ENCODE results near the gene HS6ST2.

Gene HS6ST2

DNA sequence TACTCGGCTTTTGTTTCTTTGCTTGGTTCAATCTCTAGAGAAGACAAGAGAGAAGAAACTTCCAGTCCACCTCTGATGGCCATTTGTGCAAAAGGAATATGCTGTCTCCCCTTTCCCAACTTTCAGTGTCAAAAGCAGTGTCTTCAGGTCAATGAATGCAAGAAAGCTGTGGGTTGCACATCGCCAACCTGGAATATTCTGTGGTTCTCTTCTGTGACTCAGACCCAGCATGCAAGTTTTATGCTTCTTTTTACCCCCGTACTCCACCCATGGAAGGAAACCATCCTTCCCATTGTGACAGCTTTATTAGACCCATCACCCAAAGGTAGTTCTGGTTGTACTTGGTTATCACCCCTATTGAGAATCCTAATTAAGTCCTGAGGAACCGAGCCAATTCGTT lies 334.0 kb downstream of the HS6ST2 start:
- in situ Hi-C loops (cut with MboI; ENCODE audit: low sequenced_read_pairs): loop anchor here (25.0 kb wide), 2 partner anchors 387 to 762 kb away; no protein-coding TSS in a partner anchor

DNA sequence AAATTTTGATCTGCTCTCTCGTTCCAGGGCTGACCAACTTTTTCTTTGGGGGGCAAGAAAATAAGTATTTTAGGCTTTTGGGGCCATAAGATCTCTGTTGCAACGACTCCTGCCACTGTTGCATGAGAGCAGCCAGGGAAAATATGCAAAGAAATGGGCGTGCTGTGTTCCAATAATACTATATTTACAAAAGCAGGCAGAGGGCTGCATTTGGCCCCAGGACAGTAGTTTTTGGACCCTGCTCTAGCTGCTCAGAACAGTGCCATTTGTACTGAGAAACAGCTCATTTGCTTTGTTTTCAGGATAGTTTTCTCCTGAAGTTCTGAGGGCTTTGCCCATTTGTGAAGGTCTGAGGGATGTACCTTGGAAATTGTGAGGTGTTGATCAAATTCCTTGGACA lies 334.5 kb downstream of the HS6ST2 start:
- in situ Hi-C loops (cut with MboI; ENCODE audit: low sequenced_read_pairs): loop anchor here (25.0 kb wide), 2 partner anchors 387 to 762 kb away; no protein-coding TSS in a partner anchor

DNA sequence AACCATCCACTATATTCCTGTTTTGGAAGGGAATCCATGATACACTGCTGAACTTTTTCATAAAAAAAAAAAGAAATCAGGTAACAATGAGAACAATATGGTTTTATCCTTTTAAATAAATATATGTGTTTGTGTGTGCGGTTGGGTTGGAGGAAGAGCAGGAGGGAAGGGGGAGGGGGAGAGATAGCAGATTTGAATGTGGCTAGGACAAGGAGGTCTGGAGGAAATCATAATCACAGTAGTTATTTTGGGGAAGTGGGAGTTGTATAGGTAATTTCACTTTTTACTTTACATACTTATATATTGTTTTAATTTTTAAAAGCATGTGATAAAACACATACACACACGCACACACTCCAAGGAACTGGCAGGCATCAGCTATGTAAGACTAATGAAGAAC lies 335.1 kb downstream of the HS6ST2 start:
- in situ Hi-C loops (cut with MboI; ENCODE audit: low sequenced_read_pairs): loop anchor here (25.0 kb wide), 2 partner anchors 386 to 761 kb away; no protein-coding TSS in a partner anchor

- in situ Hi-C loops (cut with MboI; ENCODE audit: low sequenced_read_pairs): loop anchor here (25.0 kb wide), 2 partner anchors 385 to 760 kb away; no protein-coding TSS in a partner anchor
Measured at GRCh38 chrX:132622130-132622529, 336.3 kb downstream of the HS6ST2 start.

- in situ Hi-C loops (cut with MboI; ENCODE audit: low sequenced_read_pairs): loop anchor here (25.0 kb wide), 2 partner anchors 382 to 757 kb away; no protein-coding TSS in a partner anchor
Measured at GRCh38 chrX:132618810-132619209, 339.6 kb downstream of the HS6ST2 start.

DNA sequence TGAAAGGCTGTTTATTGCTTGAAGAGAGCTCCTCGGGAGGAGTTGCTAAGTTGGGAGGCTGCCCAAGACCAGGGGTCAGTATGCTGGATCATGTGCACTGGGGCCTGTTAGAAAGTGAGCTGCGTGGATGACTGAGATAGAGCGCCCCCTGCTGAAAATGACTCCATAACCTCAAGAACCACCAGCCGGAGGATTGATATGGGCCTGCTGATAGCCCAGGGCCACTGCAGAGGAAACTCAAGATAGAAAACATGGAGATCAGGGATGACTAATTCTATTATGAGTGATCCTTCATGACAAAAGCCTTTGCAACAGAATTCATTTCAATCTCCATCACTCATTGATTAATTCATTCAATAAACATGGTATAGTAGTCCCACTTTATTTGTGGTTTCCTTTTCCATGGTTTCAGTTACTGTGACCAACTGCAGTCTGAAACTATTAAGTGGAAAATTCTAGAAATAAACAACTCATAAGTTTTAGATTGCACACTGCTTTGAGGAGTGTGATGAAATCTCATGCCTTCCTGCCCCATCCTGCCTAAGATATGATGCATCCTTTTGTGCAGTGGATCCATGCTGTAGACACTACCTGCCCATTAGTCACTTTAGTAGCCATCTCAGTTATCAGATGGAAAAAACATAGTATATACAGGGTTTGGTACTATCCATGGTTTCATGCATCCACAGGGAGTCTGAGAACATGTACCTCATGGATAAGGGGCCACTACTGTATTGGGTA lies 342.9 kb downstream of the HS6ST2 start:
- in situ Hi-C loops (cut with MboI; ENCODE audit: low sequenced_read_pairs): loop anchor here (25.0 kb wide), 2 partner anchors 378 to 753 kb away; no protein-coding TSS in a partner anchor

- in situ Hi-C loops (cut with MboI; ENCODE audit: low sequenced_read_pairs): loop anchor here (25.0 kb wide), 2 partner anchors 377 to 752 kb away; no protein-coding TSS in a partner anchor
Measured at GRCh38 chrX:132614297-132614696, 344.1 kb downstream of the HS6ST2 start.

DNA sequence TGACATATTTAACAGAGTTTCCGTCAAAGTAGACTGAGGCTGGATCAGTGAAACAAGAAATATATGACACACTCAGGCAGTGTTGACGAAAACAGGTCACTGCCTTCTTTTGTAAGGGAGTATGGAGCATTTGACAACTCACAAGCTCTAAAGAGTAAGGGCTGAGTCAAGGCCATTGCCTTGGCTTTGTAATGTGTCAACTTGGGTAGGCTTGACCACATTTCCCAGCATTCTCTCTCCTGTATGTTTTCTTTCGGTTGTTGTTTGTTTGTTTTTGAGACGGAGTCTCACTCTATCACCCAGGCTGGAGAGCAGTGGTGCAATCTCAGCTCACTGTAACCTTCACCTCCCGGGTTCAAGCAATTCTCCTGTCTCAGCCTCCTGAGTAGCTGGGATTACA lies 344.6 kb downstream of the HS6ST2 start:
- in situ Hi-C loops (cut with MboI; ENCODE audit: low sequenced_read_pairs): loop anchor here (25.0 kb wide), 2 partner anchors 376 to 752 kb away; no protein-coding TSS in a partner anchor

DNA sequence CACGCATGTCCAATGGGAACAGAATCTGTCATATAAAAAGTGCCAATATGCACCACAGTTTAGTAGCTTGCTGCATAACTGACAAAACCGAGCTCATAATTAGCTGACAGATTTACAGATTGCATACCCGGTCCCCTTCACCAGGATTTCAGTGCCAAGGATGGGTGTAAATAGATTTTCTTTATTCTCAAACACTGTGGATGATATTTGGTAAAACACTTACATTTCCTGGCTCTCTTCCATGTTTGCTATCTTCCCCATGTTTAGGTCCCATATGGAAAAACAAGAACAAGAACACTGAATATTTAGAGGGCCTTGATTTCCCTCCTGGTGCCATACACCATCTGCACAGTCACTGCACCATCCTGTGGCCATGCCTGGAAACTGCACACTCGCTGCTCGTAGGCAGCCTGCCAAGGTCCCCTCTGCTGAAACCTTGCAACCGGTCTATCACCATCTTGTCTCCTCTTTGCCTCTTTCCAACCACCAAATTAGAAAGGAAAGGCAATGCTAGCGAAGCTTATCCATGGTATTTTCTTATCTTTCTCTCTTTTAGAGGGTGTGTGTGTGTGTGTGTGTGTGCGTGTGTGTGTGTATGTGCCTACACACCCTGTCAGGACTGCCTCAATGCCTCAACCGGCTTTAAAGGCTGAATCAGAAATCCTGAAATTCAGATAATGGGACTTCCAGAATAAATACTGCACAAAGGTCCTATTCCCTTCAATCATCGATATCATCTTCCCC lies 345.4 kb downstream of the HS6ST2 start:
- in situ Hi-C loops (cut with MboI; ENCODE audit: low sequenced_read_pairs): loop anchor here (25.0 kb wide), 2 partner anchors 376 to 751 kb away; no protein-coding TSS in a partner anchor

DNA sequence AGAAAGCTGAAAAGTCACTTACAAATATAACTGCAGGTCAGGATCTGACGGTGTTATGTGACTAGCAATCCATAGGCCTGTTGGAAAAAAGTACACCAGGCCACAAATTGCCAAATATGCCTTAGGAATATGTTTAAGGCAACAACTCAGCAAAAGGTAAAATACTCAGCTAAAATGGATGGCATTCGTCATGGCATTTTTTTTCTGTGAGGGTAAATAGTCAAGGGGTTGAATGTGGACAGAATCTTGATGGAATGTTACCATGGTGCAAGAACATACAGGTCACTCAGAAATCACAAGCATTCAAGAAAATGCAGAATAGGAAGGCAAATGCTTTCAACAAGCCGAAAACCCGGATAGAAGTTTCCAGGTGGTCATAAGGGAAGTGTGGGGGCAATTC lies 347.9 kb downstream of the HS6ST2 start:
- in situ Hi-C loops (cut with MboI; ENCODE audit: low sequenced_read_pairs): loop anchor here (25.0 kb wide), 2 partner anchors 373 to 748 kb away; no protein-coding TSS in a partner anchor

DNA sequence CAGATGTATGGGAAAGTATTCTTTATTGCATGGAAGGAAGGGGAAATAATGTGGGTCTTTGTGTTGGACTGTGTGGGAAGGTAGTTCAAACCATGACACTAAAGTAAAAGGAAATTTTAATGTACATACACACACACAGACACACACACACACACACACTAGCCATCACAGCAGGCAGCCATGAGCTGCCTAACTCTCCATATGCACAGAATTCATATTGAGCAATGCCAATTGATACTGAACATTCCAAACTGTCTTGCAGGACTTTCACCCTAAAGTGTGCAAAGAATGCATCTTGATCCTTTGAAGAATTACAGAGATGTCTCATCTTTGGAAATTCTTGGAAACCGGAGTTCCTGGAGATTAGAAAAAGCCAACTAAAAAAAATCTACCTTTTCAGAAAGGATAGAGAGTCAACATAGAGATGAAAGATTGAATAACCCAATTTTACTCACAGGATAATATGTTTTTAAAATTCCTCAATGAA lies 349.0 kb downstream of the HS6ST2 start:
- in situ Hi-C loops (cut with MboI; ENCODE audit: low sequenced_read_pairs): loop anchor here (25.0 kb wide), 2 partner anchors 372 to 747 kb away; no protein-coding TSS in a partner anchor

GRCh38 chrX:132603700-132604286 lies 354.6 kb downstream of the HS6ST2 start:
- in situ Hi-C loops (cut with MboI; ENCODE audit: low sequenced_read_pairs): loop anchor here (25.0 kb wide), 2 partner anchors 366 to 741 kb away; no protein-coding TSS in a partner anchor

DNA sequence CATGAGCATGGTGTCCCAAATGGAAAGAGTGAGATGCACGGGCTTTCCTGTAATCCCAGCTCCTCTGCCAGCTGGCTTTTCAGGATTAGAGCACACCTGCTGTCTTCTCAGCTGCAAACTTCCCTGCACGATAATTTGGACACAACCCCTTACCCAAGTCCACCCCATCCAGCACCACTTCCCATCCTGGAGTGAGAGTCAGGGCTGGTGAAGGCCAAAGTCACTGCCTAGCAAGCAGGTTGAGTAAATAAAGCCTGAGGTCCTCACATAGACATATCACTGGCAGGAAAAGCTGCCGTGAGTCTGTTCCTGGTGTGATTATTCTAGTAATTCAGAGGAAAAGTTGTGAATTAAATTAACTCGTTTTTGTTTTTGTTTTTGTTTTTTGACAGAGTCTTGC lies 355.7 kb downstream of the HS6ST2 start:
- in situ Hi-C loops (cut with MboI; ENCODE audit: low sequenced_read_pairs): loop anchor here (25.0 kb wide), 2 partner anchors 365 to 740 kb away; no protein-coding TSS in a partner anchor

DNA sequence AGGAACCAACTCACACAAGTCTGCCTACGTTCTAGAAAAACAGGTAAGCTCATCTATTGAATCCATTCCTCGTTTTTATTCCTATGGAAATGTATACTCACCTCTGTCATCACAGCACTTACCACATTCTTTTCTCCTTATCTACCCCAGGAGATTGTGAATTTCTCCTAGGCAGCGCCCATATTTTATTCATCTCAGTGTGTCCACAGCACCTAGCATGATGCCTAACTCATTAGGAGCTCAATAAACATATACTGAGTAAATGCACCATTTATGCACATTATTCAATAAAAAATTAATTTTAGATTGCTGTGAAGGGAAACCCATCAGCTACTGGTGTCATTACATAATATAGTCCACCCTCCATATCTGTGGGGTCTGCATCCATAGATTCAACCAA lies 363.4 kb downstream of the HS6ST2 start:
- in situ Hi-C loops (cut with MboI; ENCODE audit: low sequenced_read_pairs): no loop called here

DNA sequence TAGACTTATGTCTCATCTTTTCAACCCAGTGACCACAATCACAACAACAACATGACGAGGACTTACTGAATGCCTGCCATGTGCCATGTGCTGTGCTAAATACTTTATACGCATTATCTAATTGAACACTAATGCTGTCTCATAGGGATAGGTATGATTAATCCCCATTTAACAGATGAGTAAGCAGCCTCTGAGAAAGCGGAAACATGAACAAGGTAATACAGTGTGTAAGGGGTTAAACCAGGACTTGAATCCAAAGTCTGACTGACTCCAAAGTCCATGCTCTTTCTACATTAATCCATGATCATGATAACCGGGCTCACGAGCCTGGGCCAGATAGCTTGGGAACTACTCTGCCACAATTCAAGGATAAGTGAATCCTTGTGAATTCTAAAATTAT lies 364.3 kb downstream of the HS6ST2 start:
- in situ Hi-C loops (cut with MboI; ENCODE audit: low sequenced_read_pairs): no loop called here

- in situ Hi-C loops (cut with MboI; ENCODE audit: low sequenced_read_pairs): no loop called here
Measured at GRCh38 chrX:132592880-132593279, 365.5 kb downstream of the HS6ST2 start.

DNA sequence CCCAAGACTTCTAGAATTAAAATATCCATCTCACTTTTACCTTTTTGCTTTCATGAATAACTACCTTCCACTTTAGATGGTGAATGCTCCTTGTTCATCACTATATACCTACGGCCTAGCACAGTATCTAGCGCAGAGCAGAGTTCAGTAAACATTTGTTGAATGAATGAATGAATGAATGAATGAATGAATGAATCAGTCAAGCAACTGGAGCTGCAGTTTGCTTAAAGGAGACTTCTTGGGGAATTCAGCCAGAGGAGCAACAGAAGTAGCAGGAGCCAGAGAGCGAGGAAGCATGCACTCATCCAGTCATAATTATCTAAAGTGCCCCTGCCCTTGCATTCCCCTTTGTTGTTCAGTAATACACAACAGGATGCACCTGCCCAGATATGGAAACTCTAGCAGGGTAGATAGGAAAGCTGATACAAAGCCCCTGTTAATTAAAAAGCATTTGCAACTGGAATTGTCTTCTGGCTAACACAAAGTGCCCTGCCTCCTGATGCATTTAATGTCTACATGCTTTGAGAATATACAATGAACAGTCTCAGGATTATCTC lies 366.6 kb downstream of the HS6ST2 start:
- in situ Hi-C loops (cut with MboI; ENCODE audit: low sequenced_read_pairs): no loop called here

- in situ Hi-C loops (cut with MboI; ENCODE audit: low sequenced_read_pairs): no loop called here
Measured at GRCh38 chrX:132590350-132591026, 367.9 kb downstream of the HS6ST2 start.

DNA sequence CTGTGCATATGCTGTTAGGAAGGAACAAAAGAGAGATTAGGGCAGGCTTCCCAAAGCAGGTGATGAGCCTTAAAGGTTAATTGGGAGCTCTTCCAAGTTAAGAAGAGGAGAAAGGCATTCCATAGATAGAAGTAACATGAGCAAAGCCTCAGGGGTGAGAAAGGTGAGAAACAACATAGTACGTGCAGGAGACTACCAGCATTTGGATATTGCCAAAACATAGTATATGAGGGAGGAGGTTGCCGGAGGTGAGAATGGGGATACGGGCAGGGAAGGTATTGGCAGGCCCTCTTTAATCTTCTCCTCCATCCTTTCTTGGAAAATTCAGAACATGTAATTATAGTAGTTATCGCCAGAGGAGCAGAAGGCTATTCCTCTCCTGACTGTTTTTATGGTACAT lies 373.5 kb downstream of the HS6ST2 start:
- in situ Hi-C loops (cut with MboI; ENCODE audit: low sequenced_read_pairs): no loop called here

GRCh38 chrX:132576939-132577338 lies 381.5 kb downstream of the HS6ST2 start:
- in situ Hi-C loops (cut with MboI; ENCODE audit: low sequenced_read_pairs): no loop called here

Measured in HL-60/S4 treated with retinoic acid at 250 ng/mL for 4 days and 3 days (cell line).